Erythroblast (primary cell): ENCODE data around the gene CSF2.

Source experiments
- GATA1 ChIP-seq: IDR thresholded peaks from 2 replicates; pipeline ENCODE4 v1.6.1; 2011; ENCODE audit warnings: low read depth, mild to moderate bottlenecking, control low read depth, low read length, moderate library complexity
- POLR2A ChIP-seq: IDR thresholded peaks from 2 replicates; pipeline ENCODE4 v1.6.1; 2011; ENCODE audit warnings: mild to moderate bottlenecking, low read length

DNA sequence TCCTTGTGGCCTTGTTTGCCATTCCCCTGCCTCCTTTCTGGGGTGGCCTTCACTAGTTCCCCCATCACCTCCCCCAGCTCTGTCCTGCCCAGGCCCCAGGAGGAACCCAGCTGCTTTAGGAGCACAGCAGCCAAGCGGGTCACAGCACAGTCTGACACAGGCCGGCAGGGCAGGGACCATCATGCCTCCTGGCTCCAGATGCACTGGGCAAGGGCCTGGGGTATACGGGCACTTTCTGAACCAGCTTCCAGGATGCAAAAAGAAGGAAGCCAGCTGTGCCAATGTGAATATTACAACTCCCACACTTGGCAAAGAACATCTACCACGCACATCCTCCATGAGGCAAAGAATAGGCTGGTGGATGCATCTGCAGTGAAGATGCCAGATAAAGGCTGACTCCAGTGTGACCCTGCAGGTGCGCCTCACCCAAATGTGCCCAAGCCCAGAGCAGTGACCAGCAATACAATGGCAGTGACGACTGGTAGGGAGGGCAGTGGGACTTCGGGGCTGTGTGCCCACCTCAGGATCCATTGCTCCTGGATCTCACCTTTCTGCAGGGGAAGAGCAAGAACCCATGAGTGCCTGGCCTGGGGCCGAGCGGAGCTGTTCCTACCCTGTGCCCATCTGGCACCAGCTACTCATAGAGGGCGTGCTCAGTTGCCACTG is 19.4 kb upstream of the CSF2 start:
- no peak for TF ChIP-seq POLR2A
- no peak for TF ChIP-seq GATA1
